Loucy (cell line): Measurements from ENCODE around the gene SIGLEC6.

Experiments
- CTCF ChIP-seq: fragments of 200-600 bp; sonication (generic); conservative IDR thresholded peaks from 2 replicates; pipeline ENCODE4 v1.5.1; 2014; ENCODE audit warnings: mild to moderate bottlenecking, antibody characterized with exemption, low read length
- EZH2phosphoT487 ChIP-seq: fragments of 200-600 bp; IDR thresholded peaks from 2 replicates; pipeline ENCODE4 v1.6.1; 2018; ENCODE audit warnings: antibody characterized with exemption, mild to moderate bottlenecking, moderate library complexity, borderline replicate concordance

- TF ChIP-seq CTCF (no peak), EZH2phosphoT487 (no peak)
These were observed 55.3 kb downstream of the SIGLEC6 start for GRCh38 chr19:51476164-51476563.
